K562 (cell line): ENCODE results near the gene AARSD1. TPM values are rescaled to one million over a fixed set of nuclear protein-coding genes. Genes with fewer than 3 reads are reported as not detected.
A peak's percentile ranks its signal among the peaks of the same experiment; 100 is the strongest.

ENCODE experiments used
- GABPA ChIP-seq: fragments of 200-800 bp; sonication (Bioruptor generic); conservative IDR thresholded peaks from 2 replicates; pipeline ENCODE4 v1.6.1; 2016; ENCODE audit warnings: low read depth, missing genetic modification characterization, missing compliant biosample characterization
- HDAC8 ChIP-seq: fragments of 450-650 bp; IDR thresholded peaks from 2 replicates; pipeline ENCODE4 v1.6.1; 2016; ENCODE audit warnings: mild to moderate bottlenecking, missing genetic modification characterization, moderate library complexity, missing compliant biosample characterization
- NR2C2 ChIP-seq, 2 experiments: fragments of 200-800 bp in 1 of 2; sonication (Bioruptor generic) in 1 of 2; sonication (generic) in 1 of 2; formaldehyde crosslinking in 1 of 2; IDR thresholded peaks; 2 replicates each; pipeline versions ENCODE4 v1.6.1 to v1.8.0; 2016 to 2022; ENCODE audit warnings: mild to moderate bottlenecking in 1 of 2, missing compliant biosample characterization in 1 of 2, missing genetic modification characterization in 1 of 2, missing genetic modification reagents in 1 of 2
- PPARD ChIP-seq: fragments of 250-450 bp; sonication (Bioruptor Pico); IDR thresholded peaks from 2 replicates; pipeline ENCODE4 v1.8.0; 2022; ENCODE audit warnings: inconsistent platforms, mild to moderate bottlenecking, moderate library complexity
- SMARCA4 ChIP-seq: fragments of 450-650 bp; IDR thresholded peaks from 2 replicates; pipeline ENCODE4 v1.6.1; 2016
- ZFP1 ChIP-seq: fragments of 450-650 bp; formaldehyde crosslinking; IDR thresholded peaks from 2 replicates; pipeline ENCODE4 v1.4.0; 2020; ENCODE audit warnings: mild to moderate bottlenecking, mixed read lengths
- polyA plus RNA-seq, 8 experiments: library from polyadenylated mRNA; depleted of rRNA in 4 of 8; stranded (reverse) in 5 of 8; unstranded in 3 of 8; fragments of >200 nt; fragmentation: Nextera tagmentation in 2 of 8; fragmentation: Illumina TruSeq in 1 of 8; extraction: Ambion mirVana in 2 of 8; extraction: Trizol in 1 of 8; gene quantifications; 2 replicates each; pipeline versions ENCODE4 v1.2.1 to v1.2.3, GENCODE V29; 2011 to 2014; ENCODE audit warnings: inconsistent platforms in 1 of 8, missing spikeins in 1 of 8
- total RNA-seq, 7 experiments: library from RNA; depleted of rRNA in 6 of 7; stranded (reverse); fragments of >200 nt in 6 of 7; fragmentation: Illumina TruSeq in 2 of 7; extraction: Trizol in 2 of 7; gene quantifications; 2 replicates each; pipeline versions ENCODE4 v1.2.1 to v1.2.3, GENCODE V29; 2011 to 2021; ENCODE audit warnings: low replicate concordance in 1 of 7
- TF ChIP-seq, protein P1 (sequence below), 2 experiments: fragments of 450-650 bp; IDR thresholded peaks; 2 replicates each; pipeline ENCODE4 v1.6.1; 2016
- TF ChIP-seq, protein P2 (sequence below): fragments of 450-650 bp; IDR thresholded peaks from 2 replicates; pipeline ENCODE4 v1.6.1; 2016; ENCODE audit warnings: antibody characterized with exemption
- TF ChIP-seq, protein P3 (sequence below): fragments of 450-650 bp; IDR thresholded peaks from 2 replicates; pipeline ENCODE4 v1.6.1; 2018; ENCODE audit not compliant: partially characterized antibody
- TF ChIP-seq, protein P4 (sequence below): fragments of 450-650 bp; IDR thresholded peaks from 2 replicates; pipeline ENCODE4 v1.6.1; 2016; ENCODE audit warnings: borderline replicate concordance
- TF ChIP-seq, protein P5 (sequence below), 2 experiments: IDR thresholded peaks; 2 replicates each; pipeline ENCODE4 v1.6.1; 2011; ENCODE audit warnings: borderline replicate concordance in 1 of 2, control low read depth in 1 of 2, low read depth in 1 of 2, low read length in 1 of 2, mild to moderate bottlenecking in 1 of 2, mixed read lengths in 1 of 2, moderate library complexity in 1 of 2; ENCODE audit not compliant: insufficient read depth in 1 of 2, insufficient read length in 1 of 2, poor library complexity in 1 of 2, severe bottlenecking in 1 of 2; ENCODE audit errors: extremely low read depth in 1 of 2

AARSD1 gene
- total and polyA plus RNA-seq, 9 of the 15 experiments (the other 6 are each of a cell fraction or from before 2014, with no cell fraction given): 51.7 to 98.5 (median 68.6) TPM

DNA sequence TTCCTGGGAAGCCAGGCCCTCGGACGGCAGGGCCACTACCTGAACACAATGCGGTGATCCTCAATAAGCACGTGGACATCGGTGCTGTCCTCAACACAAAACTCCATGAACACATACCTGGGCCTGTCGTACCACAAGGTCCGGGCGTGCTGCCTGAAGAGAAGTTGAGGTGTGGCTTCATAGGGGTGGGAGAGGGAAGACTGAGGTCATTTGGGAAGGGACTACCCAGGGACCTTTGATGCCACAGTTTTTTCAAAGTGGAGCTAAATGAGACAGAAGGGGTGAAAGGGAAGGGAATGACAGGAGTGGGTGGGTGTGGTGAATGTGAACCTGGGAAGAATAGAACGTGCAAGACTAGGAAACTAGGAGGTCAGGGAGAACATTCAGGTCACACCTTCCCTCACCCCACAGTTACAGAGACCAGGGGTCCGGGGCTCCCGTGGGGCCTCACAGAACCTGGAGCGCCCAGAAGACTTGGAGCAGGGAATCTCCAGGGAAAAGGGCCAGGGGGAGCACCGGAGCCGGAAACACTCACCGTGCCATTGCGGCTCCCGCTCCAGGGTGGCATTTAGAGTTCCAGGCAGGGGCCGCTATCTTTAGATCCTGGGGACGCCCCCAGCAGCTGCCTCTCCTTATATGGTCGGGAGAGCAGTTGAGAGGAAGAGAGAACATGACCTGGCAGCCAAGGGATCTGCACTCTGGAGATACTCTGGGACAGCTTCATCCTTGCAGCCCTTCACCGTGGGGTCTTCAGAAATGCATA lies 15.4 kb upstream of the AARSD1 start, which contains the start of gene PTGES3L (continued):
- TF ChIP-seq, protein P1, sequence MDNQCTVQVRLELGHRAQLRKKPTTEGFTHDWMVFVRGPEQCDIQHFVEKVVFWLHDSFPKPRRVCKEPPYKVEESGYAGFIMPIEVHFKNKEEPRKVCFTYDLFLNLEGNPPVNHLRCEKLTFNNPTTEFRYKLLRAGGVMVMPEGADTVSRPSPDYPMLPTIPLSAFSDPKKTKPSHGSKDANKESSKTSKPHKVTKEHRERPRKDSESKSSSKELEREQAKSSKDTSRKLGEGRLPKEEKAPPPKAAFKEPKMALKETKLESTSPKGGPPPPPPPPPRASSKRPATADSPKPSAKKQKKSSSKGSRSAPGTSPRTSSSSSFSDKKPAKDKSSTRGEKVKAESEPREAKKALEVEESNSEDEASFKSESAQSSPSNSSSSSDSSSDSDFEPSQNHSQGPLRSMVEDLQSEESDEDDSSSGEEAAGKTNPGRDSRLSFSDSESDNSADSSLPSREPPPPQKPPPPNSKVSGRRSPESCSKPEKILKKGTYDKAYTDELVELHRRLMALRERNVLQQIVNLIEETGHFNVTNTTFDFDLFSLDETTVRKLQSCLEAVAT (IDR thresholded peaks at IDR 0.05): peak in 1 of 2 experiments; percentile 21; a peak in 1 of 4 replicates
- peak; percentile 55; the same call in 1 of the 2 replicates for TF ChIP-seq SMARCA4
- TF ChIP-seq, protein P2, sequence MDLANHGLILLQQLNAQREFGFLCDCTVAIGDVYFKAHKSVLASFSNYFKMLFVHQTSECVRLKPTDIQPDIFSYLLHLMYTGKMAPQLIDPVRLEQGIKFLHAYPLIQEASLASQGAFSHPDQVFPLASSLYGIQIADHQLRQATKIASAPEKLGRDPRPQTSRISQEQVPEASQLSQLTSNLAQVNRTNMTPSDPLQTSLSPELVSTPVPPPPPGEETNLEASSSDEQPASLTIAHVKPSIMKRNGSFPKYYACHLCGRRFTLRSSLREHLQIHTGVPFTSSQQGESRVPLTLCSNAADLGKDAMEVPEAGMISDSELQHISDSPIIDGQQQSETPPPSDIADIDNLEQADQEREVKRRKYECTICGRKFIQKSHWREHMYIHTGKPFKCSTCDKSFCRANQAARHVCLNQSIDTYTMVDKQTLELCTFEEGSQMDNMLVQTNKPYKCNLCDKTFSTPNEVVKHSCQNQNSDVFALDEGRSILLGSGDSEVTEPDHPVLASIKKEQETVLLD: 0 out of 2 replicates have a peak, but pooled peaks have one; percentile 45
- TF ChIP-seq, protein P3, sequence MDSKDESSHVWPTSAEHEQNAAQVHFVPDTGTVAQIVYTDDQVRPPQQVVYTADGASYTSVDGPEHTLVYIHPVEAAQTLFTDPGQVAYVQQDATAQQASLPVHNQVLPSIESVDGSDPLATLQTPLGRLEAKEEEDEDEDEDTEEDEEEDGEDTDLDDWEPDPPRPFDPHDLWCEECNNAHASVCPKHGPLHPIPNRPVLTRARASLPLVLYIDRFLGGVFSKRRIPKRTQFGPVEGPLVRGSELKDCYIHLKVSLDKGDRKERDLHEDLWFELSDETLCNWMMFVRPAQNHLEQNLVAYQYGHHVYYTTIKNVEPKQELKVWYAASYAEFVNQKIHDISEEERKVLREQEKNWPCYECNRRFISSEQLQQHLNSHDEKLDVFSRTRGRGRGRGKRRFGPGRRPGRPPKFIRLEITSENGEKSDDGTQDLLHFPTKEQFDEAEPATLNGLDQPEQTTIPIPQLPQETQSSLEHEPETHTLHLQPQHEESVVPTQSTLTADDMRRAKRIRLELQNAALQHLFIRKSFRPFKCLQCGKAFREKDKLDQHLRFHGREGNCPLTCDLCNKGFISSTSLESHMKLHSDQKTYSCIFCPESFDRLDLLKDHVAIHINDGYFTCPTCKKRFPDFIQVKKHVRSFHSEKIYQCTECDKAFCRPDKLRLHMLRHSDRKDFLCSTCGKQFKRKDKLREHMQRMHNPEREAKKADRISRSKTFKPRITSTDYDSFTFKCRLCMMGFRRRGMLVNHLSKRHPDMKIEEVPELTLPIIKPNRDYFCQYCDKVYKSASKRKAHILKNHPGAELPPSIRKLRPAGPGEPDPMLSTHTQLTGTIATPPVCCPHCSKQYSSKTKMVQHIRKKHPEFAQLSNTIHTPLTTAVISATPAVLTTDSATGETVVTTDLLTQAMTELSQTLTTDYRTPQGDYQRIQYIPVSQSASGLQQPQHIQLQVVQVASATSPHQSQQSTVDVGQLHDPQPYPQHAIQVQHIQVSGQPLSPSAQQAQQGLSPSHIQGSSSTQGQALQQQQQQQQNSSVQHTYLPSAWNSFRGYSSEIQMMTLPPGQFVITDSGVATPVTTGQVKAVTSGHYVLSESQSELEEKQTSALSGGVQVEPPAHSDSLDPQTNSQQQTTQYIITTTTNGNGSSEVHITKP: peak; percentile 51
- peak; percentile 80 for TF ChIP-seq GABPA
- TF ChIP-seq, protein P4, sequence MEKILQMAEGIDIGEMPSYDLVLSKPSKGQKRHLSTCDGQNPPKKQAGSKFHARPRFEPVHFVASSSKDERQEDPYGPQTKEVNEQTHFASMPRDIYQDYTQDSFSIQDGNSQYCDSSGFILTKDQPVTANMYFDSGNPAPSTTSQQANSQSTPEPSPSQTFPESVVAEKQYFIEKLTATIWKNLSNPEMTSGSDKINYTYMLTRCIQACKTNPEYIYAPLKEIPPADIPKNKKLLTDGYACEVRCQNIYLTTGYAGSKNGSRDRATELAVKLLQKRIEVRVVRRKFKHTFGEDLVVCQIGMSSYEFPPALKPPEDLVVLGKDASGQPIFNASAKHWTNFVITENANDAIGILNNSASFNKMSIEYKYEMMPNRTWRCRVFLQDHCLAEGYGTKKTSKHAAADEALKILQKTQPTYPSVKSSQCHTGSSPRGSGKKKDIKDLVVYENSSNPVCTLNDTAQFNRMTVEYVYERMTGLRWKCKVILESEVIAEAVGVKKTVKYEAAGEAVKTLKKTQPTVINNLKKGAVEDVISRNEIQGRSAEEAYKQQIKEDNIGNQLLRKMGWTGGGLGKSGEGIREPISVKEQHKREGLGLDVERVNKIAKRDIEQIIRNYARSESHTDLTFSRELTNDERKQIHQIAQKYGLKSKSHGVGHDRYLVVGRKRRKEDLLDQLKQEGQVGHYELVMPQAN: peak; percentile 62; the same call in 1 of the 2 replicates
- TF ChIP-seq PPARD (CRISPR knock-in tag): no peak
- no peak for TF ChIP-seq ZFP1 (CRISPR knock-in tag)
- TF ChIP-seq NR2C2 (CRISPR knock-in tag; IDR thresholded peaks at IDR 0.05): no peak
- peak; percentile 35; the same call in 1 of the 2 replicates for TF ChIP-seq NR2C2 (tag; IDR thresholded peaks at IDR 0.05)
- TF ChIP-seq, protein P5, sequence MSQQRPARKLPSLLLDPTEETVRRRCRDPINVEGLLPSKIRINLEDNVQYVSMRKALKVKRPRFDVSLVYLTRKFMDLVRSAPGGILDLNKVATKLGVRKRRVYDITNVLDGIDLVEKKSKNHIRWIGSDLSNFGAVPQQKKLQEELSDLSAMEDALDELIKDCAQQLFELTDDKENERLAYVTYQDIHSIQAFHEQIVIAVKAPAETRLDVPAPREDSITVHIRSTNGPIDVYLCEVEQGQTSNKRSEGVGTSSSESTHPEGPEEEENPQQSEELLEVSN (IDR thresholded peaks at IDR 0.05; ENCODE audit: borderline replicate concordance in 1 of 2, extremely low read depth in 1 of 2, insufficient read depth in 1 of 2, insufficient read length in 1 of 2, low read depth in 1 of 2, low read length in 1 of 2, poor library complexity in 1 of 2, severe bottlenecking in 1 of 2): peak; percentile 56 to 63
- no peak for TF ChIP-seq HDAC8 (tag)
